ENCODE results near the gene RTKN. TPM values are rescaled to one million over a fixed set of nuclear protein-coding genes. Genes with fewer than 3 reads are reported as not detected.

RTKN gene
- total and polyA plus RNA-seq, 9 of the 15 experiments (the other 6 are each of a cell fraction or from before 2014, with no cell fraction given) = 0.14 to 6.9 (median 3.6) TPM

DNA sequence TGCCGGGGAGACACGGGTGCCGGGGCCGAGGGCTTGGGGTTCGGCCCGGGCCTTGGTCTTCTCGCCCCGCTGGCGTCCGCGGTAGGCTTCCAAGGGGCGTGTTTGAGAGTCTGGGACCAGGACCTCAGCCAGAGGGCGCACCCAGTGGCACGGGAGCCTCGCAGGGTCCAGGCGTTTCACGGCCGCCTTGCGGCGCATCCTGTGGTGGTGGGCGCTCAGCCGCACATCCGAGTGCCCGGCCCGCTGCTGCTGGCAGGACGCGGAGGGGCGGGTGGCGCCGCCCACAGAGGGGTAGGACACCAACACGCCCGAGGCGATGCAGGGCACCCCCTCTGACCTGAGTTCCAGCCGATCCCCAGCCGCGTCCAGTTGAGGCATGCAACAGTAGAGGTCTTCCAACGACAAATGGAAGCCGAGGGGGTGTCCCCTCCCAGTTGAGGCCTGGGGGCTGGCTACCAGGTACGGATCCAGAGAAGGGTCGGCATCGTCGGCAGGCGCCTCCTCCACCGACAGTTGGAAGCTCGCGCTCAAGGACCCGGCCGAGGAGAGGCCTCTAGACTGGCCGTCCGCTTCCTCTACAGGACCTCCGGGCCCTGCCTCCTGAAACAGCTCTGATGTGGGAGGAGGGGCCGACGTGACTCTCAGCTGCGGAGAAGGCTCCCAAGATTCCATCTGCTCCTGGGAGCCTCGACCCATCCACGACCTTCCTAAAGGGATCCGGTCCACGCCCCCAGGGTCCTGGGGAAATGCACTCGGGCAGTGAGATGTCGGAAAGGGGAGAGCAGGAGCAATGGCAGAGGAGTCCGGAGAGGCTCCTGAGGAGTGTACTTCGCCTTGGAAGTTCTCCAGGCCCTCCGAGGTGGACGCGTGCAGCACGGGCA lies 26.6 kb downstream of the RTKN start:
- no peaks in the 10 kb centered on the region for H3K9me3 ChIP-seq (replicated peaks; ENCODE audit: control insufficient read depth, insufficient read depth, low read depth, low read length)
- in situ Hi-C loops (cut with MboI) (no loop called here), intact Hi-C loops (cut with micrococcal nuclease) (no loop called here)
- no peaks in the 10 kb centered on the region for H3K79me2 ChIP-seq (ENCODE audit: control insufficient read depth, insufficient read depth, low read length)
- ATAC-seq = no peak
- DNase-seq (ENCODE audit: extremely low read depth in 1 of 4, low spot score in 3 of 4) = no peak
- BruUV-seq (replicated peaks) = no TSS peak
- no peak overlapping the region for H3K4me3 ChIP-seq
- TF ChIP-seq, protein P1, sequence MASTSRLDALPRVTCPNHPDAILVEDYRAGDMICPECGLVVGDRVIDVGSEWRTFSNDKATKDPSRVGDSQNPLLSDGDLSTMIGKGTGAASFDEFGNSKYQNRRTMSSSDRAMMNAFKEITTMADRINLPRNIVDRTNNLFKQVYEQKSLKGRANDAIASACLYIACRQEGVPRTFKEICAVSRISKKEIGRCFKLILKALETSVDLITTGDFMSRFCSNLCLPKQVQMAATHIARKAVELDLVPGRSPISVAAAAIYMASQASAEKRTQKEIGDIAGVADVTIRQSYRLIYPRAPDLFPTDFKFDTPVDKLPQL (IDR thresholded peaks at IDR 0.05; ENCODE audit: extremely low read depth, insufficient read length) = no peak
- TF ChIP-seq ZBTB17 (CRISPR knock-in tag; IDR thresholded peaks at IDR 0.05) = no peak
- no peak for TF ChIP-seq HMGN3 (IDR thresholded peaks at IDR 0.05; ENCODE audit: borderline replicate concordance, extremely low read depth, insufficient read length, low read depth, low read length)
- TF ChIP-seq RBM22 (IDR thresholded peaks at IDR 0.05; ENCODE audit: low read depth, low read length, poor library complexity, severe bottlenecking) = no peak
- TF ChIP-seq ZNF282 (CRISPR knock-in tag; IDR thresholded peaks at IDR 0.05) = no peak
- TF ChIP-seq ZNF778 (CRISPR knock-in tag; IDR thresholded peaks at IDR 0.05) = no peak
- no peak overlapping the region for H3K4me2 ChIP-seq (ENCODE audit: insufficient read depth, low read length)
- no peak for FAIRE-seq
- CTCF ChIA-PET (ENCODE audit: low intra/inter-chr PET ratio) = no interaction called here
- H3K27me3 ChIP-seq (ENCODE audit: control insufficient read depth in 2 of 2, insufficient read depth in 2 of 2, low read length in 2 of 2) = peaks cover 3 to 22% of the 10 kb centered on the region in 2 experiments; a peak in 4 of 5 replicates
- peak overlapping the region in 1 of 2 experiments; percentile 67; a peak in 1 of 4 replicates for H3K9ac ChIP-seq (ENCODE audit: insufficient read depth in 1 of 2, low read depth in 2 of 2, low read length in 2 of 2)
- 40% methylated on average over 48 of the region's 66 CpGs for WGBS (ENCODE audit: insufficient coverage, low coverage, missing lambda C conversion rate)
- H2AFZ ChIP-seq (ENCODE audit: low read depth, low read length) = peak overlapping the region; percentile 28; the same call in 1 of the 2 replicates
- H3K36me3 ChIP-seq (ENCODE audit: control insufficient read depth, insufficient read depth, low read length) = no peaks in the 10 kb centered on the region
- H3K4me1 ChIP-seq (replicated peaks in 1 of 2; ENCODE audit: control insufficient read depth in 2 of 2, insufficient read depth in 2 of 2, low read length in 2 of 2) = peaks cover 0 to 30% of the 10 kb centered on the region in 2 experiments; a peak in 3 of 5 replicates
- H4K20me1 ChIP-seq (replicated peaks; ENCODE audit: control insufficient read depth, insufficient read depth, low read length) = no peaks in the 10 kb centered on the region
- POLR2A ChIA-PET = no interaction called here
- no peaks in the 10 kb centered on the region for H3K9me1 ChIP-seq (ENCODE audit: control insufficient read depth, insufficient read depth, low read length)
- no peak overlapping the region for H3K27ac ChIP-seq (ENCODE audit: extremely low read depth, low read depth, low read length)

All from K562 (cell line).